ENCODE measurements around the gene MPC1.

DNA sequence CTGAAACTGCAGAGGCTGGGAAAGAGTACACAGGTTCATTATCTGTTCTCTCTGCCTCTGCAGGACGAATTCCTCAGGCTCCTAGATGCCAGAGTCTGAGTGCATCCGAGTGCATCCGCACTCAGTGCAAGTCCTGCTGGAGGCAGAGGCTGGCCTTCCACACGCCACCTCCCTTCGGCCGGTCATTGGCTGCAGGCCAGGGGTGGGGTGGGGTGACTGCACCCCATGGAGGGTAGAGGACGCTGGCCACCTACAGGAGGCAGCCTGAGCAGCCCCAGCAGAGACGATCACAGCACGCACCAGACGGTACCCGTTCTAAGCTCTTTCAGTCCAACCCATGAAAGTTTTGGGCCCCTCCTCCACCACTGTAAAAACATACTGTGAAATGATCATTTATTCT lies 52.1 kb downstream of the MPC1 start:
- TF ChIP-seq POLR2A (IDR thresholded peaks at IDR 0.05; ENCODE audit: low read length), result no peak
- TF ChIP-seq GATA1 (IDR thresholded peaks at IDR 0.05; ENCODE audit: low read depth, low read length), result no peak

Measured in erythroblast (primary cell).